Measurements from ENCODE around the gene TMEM107.
"Not testable (repeated sequence)": the region's sequence is repeated elsewhere in the genome, so short reads cannot be mapped to it uniquely, and the experiment has no call there.

The TMEM107 gene

GRCh38 chr17:8173056-8173870, 2.9 kb downstream of the TMEM107 start:
- Histone ChIP-seq H3K9me3 (ENCODE audit: insufficient read depth, low read length) (no peaks in the 10 kb centered on the region), H3F3A (ENCODE audit: insufficient read depth) (peaks cover 28% of the 10 kb centered on the region), H3K4me3 (ENCODE audit: insufficient read depth, low read length, poor library complexity, severe bottlenecking) (peak overlapping the region; percentile 57), H3K9me2 (replicated peaks; ENCODE audit: insufficient read depth, low read length) (no peaks in the 10 kb centered on the region), H2AFZ (ENCODE audit: low read depth, low read length, severe bottlenecking) (peak overlapping the region; percentile 73), H3K27me3 (ENCODE audit: low read length) (no peaks in the 10 kb centered on the region), H3K9ac (ENCODE audit: low read length) (peak overlapping the region; percentile 58), H3K79me2 (ENCODE audit: insufficient read depth, low read length) (no peaks in the 10 kb centered on the region; the same call in 1 of the 2 replicates), H3K4me2 (ENCODE audit: low read depth, low read length, poor library complexity, severe bottlenecking) (peak overlapping the region; percentile 86), H3K36me3 (ENCODE audit: low read length) (no peaks in the 10 kb centered on the region), H3K27ac (ENCODE audit: low read depth, low read length) (peak overlapping the region; percentile 92), H4K20me1 (ENCODE audit: low read depth, low read length) (no peaks in the 10 kb centered on the region)
- TF ChIP-seq EZH2phosphoT487 (conservative IDR thresholded peaks at IDR 0.05; ENCODE audit: low read length): no peak
- no peak for TF ChIP-seq CTCF (IDR thresholded peaks at IDR 0.05; ENCODE audit: insufficient read depth, low read length, poor library complexity, severe bottlenecking)

- H2AFZ ChIP-seq (ENCODE audit: low read depth, low read length, severe bottlenecking); H4K20me1 ChIP-seq (ENCODE audit: low read depth, low read length); H3K4me2 ChIP-seq (ENCODE audit: low read depth, low read length, poor library complexity, severe bottlenecking); H3K9me3 ChIP-seq (ENCODE audit: insufficient read depth, low read length); H3K9me2 ChIP-seq (replicated peaks; ENCODE audit: insufficient read depth, low read length); H3K4me3 ChIP-seq (ENCODE audit: insufficient read depth, low read length, poor library complexity, severe bottlenecking); H3K27me3 ChIP-seq (ENCODE audit: low read length); H3K36me3 ChIP-seq (ENCODE audit: low read length); H3K79me2 ChIP-seq (ENCODE audit: insufficient read depth, low read length); H3K27ac ChIP-seq (ENCODE audit: low read depth, low read length); H3K9ac ChIP-seq (ENCODE audit: low read length): not testable (repeated sequence)
- peaks cover 30% of the 10 kb centered on the region for H3F3A ChIP-seq (ENCODE audit: insufficient read depth)
Observed at GRCh38 chr17:8170186-8170585, 6.0 kb downstream of the TMEM107 start.

- Histone ChIP-seq H3K36me3 (ENCODE audit: low read length) (no peaks in the 10 kb centered on the region), H3K4me2 (ENCODE audit: low read depth, low read length, poor library complexity, severe bottlenecking) (no peak overlapping the region), H3K79me2 (ENCODE audit: insufficient read depth, low read length) (peaks cover 2% of the 10 kb centered on the region), H4K20me1 (ENCODE audit: low read depth, low read length) (no peaks in the 10 kb centered on the region), H3K9me2 (replicated peaks; ENCODE audit: insufficient read depth, low read length) (no peaks in the 10 kb centered on the region), H3K9me3 (ENCODE audit: insufficient read depth, low read length) (no peaks in the 10 kb centered on the region), H2AFZ (ENCODE audit: low read depth, low read length, severe bottlenecking) (no peak overlapping the region), H3K4me3 (ENCODE audit: insufficient read depth, low read length, poor library complexity, severe bottlenecking) (no peak overlapping the region), H3K9ac (ENCODE audit: low read length) (no peak overlapping the region), H3K27ac (ENCODE audit: low read depth, low read length) (no peak overlapping the region), H3K27me3 (ENCODE audit: low read length) (no peaks in the 10 kb centered on the region), H3F3A (ENCODE audit: insufficient read depth) (peaks cover 17% of the 10 kb centered on the region)
- no peak for TF ChIP-seq EZH2phosphoT487 (conservative IDR thresholded peaks at IDR 0.05; ENCODE audit: low read length)
- no peak for TF ChIP-seq CTCF (IDR thresholded peaks at IDR 0.05; ENCODE audit: insufficient read depth, low read length, poor library complexity, severe bottlenecking)
Observed at GRCh38 chr17:8167526-8167925, 8.7 kb downstream of the TMEM107 start.

- Histone ChIP-seq H3F3A (ENCODE audit: insufficient read depth) (peaks cover 13% of the 10 kb centered on the region), H2AFZ (ENCODE audit: low read depth, low read length, severe bottlenecking) (no peak overlapping the region), H3K9ac (ENCODE audit: low read length) (no peak overlapping the region), H4K20me1 (ENCODE audit: low read depth, low read length) (no peaks in the 10 kb centered on the region), H3K36me3 (ENCODE audit: low read length) (no peaks in the 10 kb centered on the region), H3K4me2 (ENCODE audit: low read depth, low read length, poor library complexity, severe bottlenecking) (no peak overlapping the region), H3K27ac (ENCODE audit: low read depth, low read length) (no peak overlapping the region), H3K9me3 (ENCODE audit: insufficient read depth, low read length) (no peaks in the 10 kb centered on the region), H3K9me2 (replicated peaks; ENCODE audit: insufficient read depth, low read length) (no peaks in the 10 kb centered on the region), H3K79me2 (ENCODE audit: insufficient read depth, low read length) (peaks cover 10% of the 10 kb centered on the region), H3K27me3 (ENCODE audit: low read length) (no peaks in the 10 kb centered on the region), H3K4me3 (ENCODE audit: insufficient read depth, low read length, poor library complexity, severe bottlenecking) (no peak overlapping the region)
- TF ChIP-seq EZH2phosphoT487 (conservative IDR thresholded peaks at IDR 0.05; ENCODE audit: low read length) (no peak), CTCF (IDR thresholded peaks at IDR 0.05; ENCODE audit: insufficient read depth, low read length, poor library complexity, severe bottlenecking) (no peak)
Observed at GRCh38 chr17:8166731-8167130, 9.4 kb downstream of the TMEM107 start.
